H1 (cell line): ENCODE measurements around the gene GPSM3. TPM values are rescaled to one million over a fixed set of nuclear protein-coding genes. Genes with fewer than 3 reads are reported as not detected.

Experiments used
- CTCF ChIA-PET: fragments of 300-600 bp; sonication (Branson Sonifier 250); formaldehyde crosslinking; loops from one replicate; lab custom pipeline; 2021; ENCODE audit not compliant: partially characterized antibody; lab: Charles Lee
- POLR2A ChIA-PET: fragments of 300-600 bp; sonication (Branson Sonifier 250); formaldehyde crosslinking; loops from one replicate; lab custom pipeline; 2021; ENCODE audit warnings: inconsistent platforms; ENCODE audit not compliant: partially characterized antibody; lab: Charles Lee
- DNase-seq, 2 experiments: peaks; one replicate each; pipeline versions ENCODE4 v3.0.0 to v3.0.0-alpha.2; 2010 to 2022; ENCODE audit warnings: low spot score in 2 of 2, low read depth in 1 of 2, mixed read lengths in 1 of 2
- FAIRE-seq: peaks from 2 replicates; lab custom pipeline; 2011; peaks lifted over from hg19 to GRCh38; lab: Jason Lieb, UNC
- H2AFZ ChIP-seq: 2 replicates; pipeline ENCODE4 v1.8.1; 2012; ENCODE audit warnings: low read length, inconsistent platforms
- H2AK5ac ChIP-seq: 2 replicates; pipeline ENCODE4 v1.6.1; 2013; ENCODE audit warnings: low read depth, low read length
- H2BK120ac ChIP-seq: replicated peaks from 2 replicates; pipeline ENCODE3; 2013; ENCODE audit warnings: low read depth, low read length, inconsistent platforms
- H2BK12ac ChIP-seq: 2 replicates; pipeline ENCODE4 v1.6.1; 2013; ENCODE audit warnings: low read depth, low read length
- H2BK15ac ChIP-seq: 2 replicates; pipeline ENCODE4 v1.6.1; 2013; ENCODE audit warnings: low read length
- H2BK20ac ChIP-seq: 2 replicates; pipeline ENCODE4 v1.6.1; 2013; ENCODE audit warnings: low read length
- H2BK5ac ChIP-seq: 2 replicates; pipeline ENCODE4 v1.6.1; 2013; ENCODE audit warnings: low read depth, low read length
- H3K14ac ChIP-seq: 2 replicates; pipeline ENCODE4 v1.6.1; 2013; ENCODE audit warnings: inconsistent platforms; ENCODE audit not compliant: insufficient read length
- H3K18ac ChIP-seq: 2 replicates; pipeline ENCODE4 v1.6.1; 2013; ENCODE audit warnings: low read length; ENCODE audit errors: extremely low read depth
- H3K23ac ChIP-seq: 2 replicates; pipeline ENCODE4 v1.6.1; 2013; ENCODE audit warnings: inconsistent platforms; ENCODE audit not compliant: insufficient read length
- H3K23me2 ChIP-seq: 2 replicates; pipeline ENCODE4 v1.6.1; 2013; ENCODE audit warnings: low read depth, low read length
- H3K27ac ChIP-seq: 2 replicates; pipeline ENCODE4 v1.6.1; 2011; ENCODE audit warnings: low read depth, low read length, inconsistent platforms
- H3K27me3 ChIP-seq, 4 experiments: replicated peaks in 1 of 4; 1 replicate in 1 of 4; 2 replicates in 3 of 4; pipeline versions ENCODE4 v1.6.1 to v1.8.1; 2011 to 2013; ENCODE audit warnings: low read length in 3 of 4, mild to moderate bottlenecking in 3 of 4, inconsistent platforms in 2 of 4, mixed read lengths in 2 of 4, moderate library complexity in 1 of 4; ENCODE audit not compliant: control insufficient read depth in 3 of 4, insufficient read depth in 3 of 4; ENCODE audit errors: extremely low read depth in 1 of 4
- H3K36me3 ChIP-seq, 4 experiments: 2 replicates each; pipeline versions ENCODE4 v1.6.1 to v1.8.1; 2011 to 2013; ENCODE audit warnings: mild to moderate bottlenecking in 4 of 4, low read length in 3 of 4, moderate library complexity in 2 of 4, control low read depth in 1 of 4, inconsistent platforms in 1 of 4; ENCODE audit not compliant: insufficient read depth in 4 of 4, control insufficient read depth in 2 of 4
- H3K4ac ChIP-seq: replicated peaks from 2 replicates; pipeline ENCODE3; 2013; ENCODE audit warnings: low read length, low read depth, mixed read lengths, inconsistent platforms; ENCODE audit not compliant: insufficient read length
- H3K4me1 ChIP-seq, 4 experiments: replicated peaks in 1 of 4; 1 replicate in 1 of 4; 2 replicates in 3 of 4; pipeline versions ENCODE4 v1.6.1 to v1.8.1; 2011 to 2013; ENCODE audit warnings: low read length in 3 of 4, inconsistent platforms in 2 of 4, mixed read lengths in 1 of 4; ENCODE audit not compliant: insufficient read depth in 4 of 4, control insufficient read depth in 3 of 4
- H3K4me2 ChIP-seq, 2 experiments: 2 replicates each; pipeline versions ENCODE4 v1.6.1 to v1.8.1; 2011 to 2013; ENCODE audit warnings: low read depth in 2 of 2, low read length in 2 of 2, control low read depth in 1 of 2, inconsistent platforms in 1 of 2, mild to moderate bottlenecking in 1 of 2; ENCODE audit not compliant: insufficient read depth in 1 of 2
- H3K4me3 ChIP-seq, 4 experiments: fragments of 200-600, 300-600 bp in 1 of 4; sonication (generic), shearing (Covaris generic), sonication (Bioruptor Twin) in 1 of 4; 2 replicates each; pipeline versions ENCODE4 v1.5.1 to v1.8.1; 2011 to 2016; ENCODE audit warnings: low read length in 4 of 4, low read depth in 3 of 4, control low read depth in 2 of 4, inconsistent platforms in 2 of 4, mild to moderate bottlenecking in 2 of 4, mixed read lengths in 1 of 4, moderate library complexity in 1 of 4; ENCODE audit not compliant: insufficient read depth in 2 of 4; ENCODE audit errors: extremely low read depth in 1 of 4
- H3K56ac ChIP-seq: replicated peaks from 2 replicates; pipeline ENCODE3; 2013; ENCODE audit warnings: low read depth, mild to moderate bottlenecking, mixed read lengths, low read length, inconsistent platforms; ENCODE audit not compliant: insufficient read length
- H3K79me1 ChIP-seq: 2 replicates; pipeline ENCODE4 v1.6.1; 2013; ENCODE audit warnings: low read depth, low read length, control low read depth
- H3K79me2 ChIP-seq, 2 experiments: 2 replicates each; pipeline versions ENCODE4 v1.6.1 to v1.8.1; 2012 to 2013; ENCODE audit warnings: low read length in 2 of 2, mild to moderate bottlenecking in 2 of 2, inconsistent platforms in 1 of 2; ENCODE audit not compliant: insufficient read depth in 2 of 2, control insufficient read depth in 1 of 2
- H3K9ac ChIP-seq, 4 experiments: replicated peaks in 1 of 4; 1 replicate in 1 of 4; 2 replicates in 3 of 4; pipeline versions ENCODE4 v1.6.1 to v1.8.1; 2011 to 2013; ENCODE audit warnings: low read depth in 3 of 4, low read length in 3 of 4, control low read depth in 2 of 4, mild to moderate bottlenecking in 2 of 4, moderate library complexity in 2 of 4, inconsistent platforms in 1 of 4; ENCODE audit errors: extremely low read depth in 1 of 4
- H3K9me3 ChIP-seq, 2 experiments: 2 replicates each; pipeline versions ENCODE4 v1.6.1 to v1.8.1; 2012 to 2013; ENCODE audit warnings: mild to moderate bottlenecking in 2 of 2, moderate library complexity in 2 of 2, control low read depth in 1 of 2, inconsistent platforms in 1 of 2, low read depth in 1 of 2, low read length in 1 of 2, mixed read lengths in 1 of 2; ENCODE audit not compliant: insufficient read depth in 2 of 2
- H4K20me1 ChIP-seq, 2 experiments: replicated peaks in 1 of 2; 2 replicates each; pipeline versions ENCODE3 to v1.8.1; 2011 to 2013; ENCODE audit warnings: inconsistent platforms in 2 of 2, low read length in 2 of 2, mild to moderate bottlenecking in 1 of 2; ENCODE audit not compliant: insufficient read depth in 2 of 2, control insufficient read depth in 1 of 2
- H4K5ac ChIP-seq: 2 replicates; pipeline ENCODE4 v1.6.1; 2013; ENCODE audit warnings: low read length, low read depth, mixed read lengths, inconsistent platforms; ENCODE audit not compliant: insufficient read length
- H4K8ac ChIP-seq: 2 replicates; pipeline ENCODE4 v1.8.0; 2013; ENCODE audit warnings: mild to moderate bottlenecking, moderate library complexity, low read length, inconsistent platforms; ENCODE audit not compliant: insufficient read depth; ENCODE audit errors: extremely low read depth
- H4K91ac ChIP-seq: replicated peaks from 2 replicates; pipeline ENCODE3; 2013; ENCODE audit warnings: low read length, mixed read lengths, inconsistent platforms; ENCODE audit not compliant: insufficient read length
- BACH1 ChIP-seq: IDR thresholded peaks from 2 replicates; pipeline ENCODE4 v1.6.1; 2012; ENCODE audit warnings: low read length, improper control_type of control experiment
- BCL11A ChIP-seq, 2 experiments: IDR thresholded peaks; one replicate each; pipeline ENCODE4 v1.6.1; 2011; ENCODE audit warnings: low read depth in 2 of 2, low read length in 2 of 2, mild to moderate bottlenecking in 2 of 2
- CTCF ChIP-seq, 3 experiments: IDR thresholded peaks; 1 replicate in 2 of 3; 2 replicates in 1 of 3; pipeline versions ENCODE4 v1.5.1 to v1.6.1; 2011; ENCODE audit warnings: low read length in 3 of 3, mild to moderate bottlenecking in 3 of 3, inconsistent platforms in 2 of 3, low read depth in 1 of 3, moderate library complexity in 1 of 3; ENCODE audit not compliant: insufficient read depth in 1 of 3; ENCODE audit errors: control extremely low read depth in 1 of 3
- JUND ChIP-seq: IDR thresholded peaks from 2 replicates; pipeline ENCODE4 v1.6.1; 2011; ENCODE audit warnings: mild to moderate bottlenecking, improper control_type of control experiment, low read length
- MAFK ChIP-seq: IDR thresholded peaks from 2 replicates; pipeline ENCODE4 v1.6.1; 2012; ENCODE audit warnings: low read depth, mild to moderate bottlenecking, improper control_type of control experiment, low read length
- POLR2AphosphoS5 ChIP-seq: IDR thresholded peaks from 2 replicates; pipeline ENCODE4 v1.6.1; 2011; ENCODE audit warnings: low read depth, low read length
- RAD21 ChIP-seq, 2 experiments: IDR thresholded peaks in 1 of 2; conservative IDR thresholded peaks in 1 of 2; 2 replicates each; pipeline ENCODE4 v1.6.1; 2011; ENCODE audit warnings: low read depth in 2 of 2, low read length in 2 of 2, improper control_type of control experiment in 1 of 2, inconsistent platforms in 1 of 2, mild to moderate bottlenecking in 1 of 2, moderate library complexity in 1 of 2
- TEAD4 ChIP-seq: IDR thresholded peaks from 2 replicates; pipeline ENCODE4 v1.6.1; 2012; ENCODE audit warnings: low read depth, low read length, inconsistent platforms, mixed read lengths
- whole genome bisulfite sequencing, 2 experiments: shearing (Covaris generic) in 1 of 2; methylation state at CpG; one replicate each; pipeline versions ENCODE4 v1.1.6 to v1.1.7; 2013 to 2015; ENCODE audit warnings: low lambda C conversion rate in 2 of 2, mixed read lengths in 2 of 2, inconsistent platforms in 1 of 2, low coverage in 1 of 2, missing lambda C conversion rate in 1 of 2; ENCODE audit not compliant: insufficient replicate concordance in 2 of 2, insufficient coverage in 1 of 2, insufficient read length in 1 of 2; ENCODE audit errors: extremely low coverage in 1 of 2, missing lambda C conversion rate in 1 of 2; 5-methylcytosine and 5-hydroxymethylcytosine counted together
- polyA plus RNA-seq, 7 experiments: library from polyadenylated mRNA; depleted of rRNA in 3 of 7; stranded (reverse) in 5 of 7; unstranded in 2 of 7; fragments of >200 nt in 5 of 7; fragments of 200-250 nt in 2 of 7; gene quantifications; 1 replicate in 5 of 7; 2 replicates in 1 of 7; 4 replicates in 1 of 7; pipeline versions ENCODE4 v1.2.1 to v1.2.3, GENCODE V29; 2011 to 2013; ENCODE audit warnings: missing spikeins in 2 of 7, mixed read lengths in 2 of 7
- total RNA-seq: library from RNA; stranded (reverse); fragmentation: NEBNext Ultra II Directional; extraction: Animal tissue kit (Norgen Biotek cat#: 25700); gene quantifications from 2 replicates; pipeline ENCODE4 v1.2.1, GENCODE V29; 2021

GPSM3 gene
- total and polyA plus RNA-seq, 2 of the 8 experiments (the other 6 are each of a cell fraction or from before 2014, with no cell fraction given) = 6.6 to 9.8 TPM

GRCh38 chr6:32166411-32167061, 25.9 kb downstream of the GPSM3 start:
- H3K9ac ChIP-seq = no peak overlapping the region
- H2BK120ac ChIP-seq = no peak overlapping the region
- no peak for FAIRE-seq
- H3K14ac ChIP-seq = no peak overlapping the region
- H3K56ac ChIP-seq = no peak overlapping the region
- H2BK20ac ChIP-seq = no peak overlapping the region
- POLR2A ChIA-PET = interaction anchor here (0.7 to 6.8 kb wide), 15 partner anchors 10 to 728 kb away, joined by 3 to 49 read pairs (median 6); partner anchors contain the start of genes AGPAT1, FKBPL, GPSM3 and NELFE
- peaks cover 0 to 5% (median 2%) of the 10 kb centered on the region in 4 experiments; a peak in 3 of 7 replicates for H3K4me1 ChIP-seq
- 68% methylated on average over 30 of the region's 30 CpGs; no CpG with 5 or more reads in 1 of the 2 experiments for WGBS, 2 experiments
- H4K91ac ChIP-seq = no peak overlapping the region
- peak overlapping the region; percentile 81; the same call in 1 of the 2 replicates for H2BK12ac ChIP-seq
- H2BK15ac ChIP-seq = no peak overlapping the region
- H2BK5ac ChIP-seq = no peak overlapping the region
- peaks cover 5 to 7% of the 10 kb centered on the region in 2 experiments for H4K20me1 ChIP-seq
- H2AFZ ChIP-seq = no peak overlapping the region
- peaks cover 4 to 41% (median 32%) of the 10 kb centered on the region in 4 experiments for H3K36me3 ChIP-seq
- H3K79me2 ChIP-seq = peaks cover 0 to 2% of the 10 kb centered on the region in 2 experiments; a peak in 1 of 4 replicates
- no peaks in the 10 kb centered on the region for H3K23me2 ChIP-seq
- no peaks in the 10 kb centered on the region; the same call in 1 of the 2 replicates for H3K79me1 ChIP-seq
- no peaks in the 10 kb centered on the region for H3K9me3 ChIP-seq
- no peaks in the 10 kb centered on the region for H3K27me3 ChIP-seq
- 0 out of 2 replicates have a peak overlapping the region, but pooled peaks have one; percentile 22 for H4K8ac ChIP-seq
- no peak overlapping the region for H3K4me3 ChIP-seq
- no peak overlapping the region for H4K5ac ChIP-seq
- peak; percentile 61 to 92 for DNase-seq
- H3K4me2 ChIP-seq = no peak overlapping the region
- H3K23ac ChIP-seq = no peak overlapping the region
- CTCF ChIA-PET = interaction anchor here (0.7 to 6.7 kb wide), 23 partner anchors 8 to 187 kb away, joined by 3 to 72 read pairs (median 4); partner anchors contain the start of genes AGPAT1, ATF6B, FKBPL and TNXB
- H3K18ac ChIP-seq = no peak overlapping the region
- H3K4ac ChIP-seq = no peak overlapping the region
- H3K27ac ChIP-seq = peak overlapping the region; percentile 33; the same call in 1 of the 2 replicates
- H2AK5ac ChIP-seq = peak overlapping the region; percentile 77; the same call in 1 of the 2 replicates
- peak; percentile 71 to 74 for TF ChIP-seq RAD21 (IDR thresholded peaks at IDR 0.05 in 1 of 2, conservative IDR thresholded peaks at IDR 0.05 in 1 of 2; ENCODE audit: low read depth in 2 of 2, low read length in 2 of 2)
- TF ChIP-seq TEAD4 = no peak
- TF ChIP-seq MAFK = peak; percentile 34; the same call in 1 of the 2 replicates
- TF ChIP-seq POLR2AphosphoS5 = peak; percentile 42; the same call in 1 of the 2 replicates
- TF ChIP-seq BACH1 = peak; percentile 50; the same call in 1 of the 2 replicates
- peak in 2 of 3 experiments; percentile 67 to 71; a peak in 3 of 4 replicates for TF ChIP-seq CTCF (IDR thresholded peaks at IDR 0.05; ENCODE audit: control extremely low read depth in 1 of 3, insufficient read depth in 1 of 3, low read depth in 1 of 3, low read length in 3 of 3)
- TF ChIP-seq JUND = peak; percentile 83
- no peak for TF ChIP-seq BCL11A (IDR thresholded peaks at IDR 0.05; ENCODE audit: low read depth in 2 of 2, low read length in 2 of 2)
